ENCODE data around the gene SPTSSA. TPM values are rescaled to one million over a fixed set of nuclear protein-coding genes. Genes with fewer than 3 reads are reported as not detected.

Gene SPTSSA
- total and polyA plus RNA-seq, 2 experiments from 2014 or later, result 27.5 to 36.4 TPM

Other genes starting within 250 kb of the SPTSSA start
- gene EAPP, start 77.5 kb upstream of the SPTSSA start, total RNA-seq (2014; rRNA removed; shearing (Covaris generic)), result 25.0 and 31.6 TPM in 2 replicates
- 53.6 and 64.0 TPM in 2 replicates for gene EAPP, start 77.5 kb upstream of the SPTSSA start, polyA plus RNA-seq (2016; fragmentation: Nextera tagmentation; extraction: Ambion mirVana)
- 110 and 116 TPM in 2 replicates for gene SNX6, start 167.9 kb upstream of the SPTSSA start, total RNA-seq (2014; rRNA removed; shearing (Covaris generic))
- gene SNX6, start 167.9 kb upstream of the SPTSSA start, polyA plus RNA-seq (2016; fragmentation: Nextera tagmentation; extraction: Ambion mirVana), result 128 and 157 TPM in 2 replicates

Data from GM23338 (cell line).